ENCODE results near the gene SLC25A28. TPM values are rescaled to one million over a fixed set of nuclear protein-coding genes. Genes with fewer than 3 reads are reported as not detected.
A peak's percentile ranks its signal among the peaks of the same experiment; 100 is the strongest.

The SLC25A28 gene
- total and polyA plus RNA-seq, 2 experiments from 2014 or later, result 12.4 to 15.5 TPM

- no peak for TF ChIP-seq ZNF114 (CRISPR knock-in tag; IDR thresholded peaks at IDR 0.05)
- ATAC-seq, result no peak
- H3K4me3 ChIP-seq, result no peak overlapping the region
- Mint-ChIP-seq H3K36me3 (ENCODE audit: low read depth) (no peaks in the 10 kb centered on the region), H3K4me1 (peaks cover 22% of the 10 kb centered on the region), H3K27me3 (ENCODE audit: insufficient read depth, low read depth, poor library complexity) (peaks cover 3% of the 10 kb centered on the region), H3K9me3 (no peaks in the 10 kb centered on the region), H3K4me3 (no peak overlapping the region; the same call in 2 of the 3 replicates), H3K27ac (no peak overlapping the region)
- peaks cover 30% of the 10 kb centered on the region for H3K79me2 ChIP-seq (replicated peaks; ENCODE audit: insufficient read depth)
- H3K36me3 ChIP-seq (ENCODE audit: insufficient read depth), result no peaks in the 10 kb centered on the region
- H2AFZ ChIP-seq, result no peak overlapping the region
- H3K9me2 ChIP-seq (ENCODE audit: insufficient read depth), result no peaks in the 10 kb centered on the region
- H3K4me2 ChIP-seq, result peak overlapping the region; percentile 95; the same call in 1 of the 2 replicates
- no peak for DNase-seq (ENCODE audit: low spot score)
- H3K4me1 ChIP-seq (ENCODE audit: insufficient read depth), result peaks cover 28% of the 10 kb centered on the region
- H4K20me1 ChIP-seq (replicated peaks; ENCODE audit: insufficient read depth), result peaks cover 3% of the 10 kb centered on the region; the same call in 1 of the 2 replicates
- H3K27me3 ChIP-seq (ENCODE audit: insufficient read depth), result no peaks in the 10 kb centered on the region
- H3F3A ChIP-seq (replicated peaks; ENCODE audit: low read depth), result 0 out of 2 replicates have a peak, but pooled peaks cover 7% of the 10 kb centered on the region
- H3K27ac ChIP-seq (ENCODE audit: low read depth), result no peak overlapping the region
Observed at GRCh38 chr10:99617696-99618095, 2.5 kb downstream of the SLC25A28 start.

GRCh38 chr10:99615426-99615825 is 4.8 kb downstream of the SLC25A28 start:
- peaks cover 5% of the 10 kb centered on the region; the same call in 1 of the 3 replicates for H3K36me3 Mint-ChIP-seq (ENCODE audit: low read depth)
- no peak overlapping the region for H3K4me3 Mint-ChIP-seq
- no peaks in the 10 kb centered on the region for H3K9me3 Mint-ChIP-seq
- Histone ChIP-seq H3K36me3 (ENCODE audit: insufficient read depth) (no peaks in the 10 kb centered on the region), H2AFZ (no peak overlapping the region), H3K4me3 (no peak overlapping the region), H3K9me2 (ENCODE audit: insufficient read depth) (no peaks in the 10 kb centered on the region), H3K27me3 (ENCODE audit: insufficient read depth) (no peaks in the 10 kb centered on the region), H3K79me2 (replicated peaks; ENCODE audit: insufficient read depth) (peaks cover 30% of the 10 kb centered on the region), H3K4me1 (ENCODE audit: insufficient read depth) (peaks cover 21% of the 10 kb centered on the region), H3F3A (replicated peaks; ENCODE audit: low read depth) (no peaks in the 10 kb centered on the region), H4K20me1 (replicated peaks; ENCODE audit: insufficient read depth) (peaks cover 3% of the 10 kb centered on the region; the same call in 1 of the 2 replicates), H3K4me2 (no peak overlapping the region), H3K27ac (ENCODE audit: low read depth) (no peak overlapping the region)
- DNase-seq (ENCODE audit: low spot score) (no peak), ATAC-seq (no peak)
- H3K27ac Mint-ChIP-seq, result no peak overlapping the region
- peaks cover 22% of the 10 kb centered on the region for H3K4me1 Mint-ChIP-seq
- peaks cover 5% of the 10 kb centered on the region for H3K27me3 Mint-ChIP-seq (ENCODE audit: insufficient read depth, low read depth, poor library complexity)
- TF ChIP-seq, protein P1, sequence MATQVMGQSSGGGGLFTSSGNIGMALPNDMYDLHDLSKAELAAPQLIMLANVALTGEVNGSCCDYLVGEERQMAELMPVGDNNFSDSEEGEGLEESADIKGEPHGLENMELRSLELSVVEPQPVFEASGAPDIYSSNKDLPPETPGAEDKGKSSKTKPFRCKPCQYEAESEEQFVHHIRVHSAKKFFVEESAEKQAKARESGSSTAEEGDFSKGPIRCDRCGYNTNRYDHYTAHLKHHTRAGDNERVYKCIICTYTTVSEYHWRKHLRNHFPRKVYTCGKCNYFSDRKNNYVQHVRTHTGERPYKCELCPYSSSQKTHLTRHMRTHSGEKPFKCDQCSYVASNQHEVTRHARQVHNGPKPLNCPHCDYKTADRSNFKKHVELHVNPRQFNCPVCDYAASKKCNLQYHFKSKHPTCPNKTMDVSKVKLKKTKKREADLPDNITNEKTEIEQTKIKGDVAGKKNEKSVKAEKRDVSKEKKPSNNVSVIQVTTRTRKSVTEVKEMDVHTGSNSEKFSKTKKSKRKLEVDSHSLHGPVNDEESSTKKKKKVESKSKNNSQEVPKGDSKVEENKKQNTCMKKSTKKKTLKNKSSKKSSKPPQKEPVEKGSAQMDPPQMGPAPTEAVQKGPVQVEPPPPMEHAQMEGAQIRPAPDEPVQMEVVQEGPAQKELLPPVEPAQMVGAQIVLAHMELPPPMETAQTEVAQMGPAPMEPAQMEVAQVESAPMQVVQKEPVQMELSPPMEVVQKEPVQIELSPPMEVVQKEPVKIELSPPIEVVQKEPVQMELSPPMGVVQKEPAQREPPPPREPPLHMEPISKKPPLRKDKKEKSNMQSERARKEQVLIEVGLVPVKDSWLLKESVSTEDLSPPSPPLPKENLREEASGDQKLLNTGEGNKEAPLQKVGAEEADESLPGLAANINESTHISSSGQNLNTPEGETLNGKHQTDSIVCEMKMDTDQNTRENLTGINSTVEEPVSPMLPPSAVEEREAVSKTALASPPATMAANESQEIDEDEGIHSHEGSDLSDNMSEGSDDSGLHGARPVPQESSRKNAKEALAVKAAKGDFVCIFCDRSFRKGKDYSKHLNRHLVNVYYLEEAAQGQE (IDR thresholded peaks at IDR 0.05; ENCODE audit: unreplicated experiment), result no peak
- no peak for TF ChIP-seq ZNF331 (CRISPR knock-in tag; IDR thresholded peaks at IDR 0.05; ENCODE audit: low read depth)
- no peak for TF ChIP-seq STAT1 (IDR thresholded peaks at IDR 0.05; ENCODE audit: unreplicated experiment)
- no peak for TF ChIP-seq EZH2phosphoT487 (IDR thresholded peaks at IDR 0.05; ENCODE audit: unreplicated experiment)
- no peak for TF ChIP-seq POLR2AphosphoS5 (IDR thresholded peaks at IDR 0.05; ENCODE audit: low read depth)
- TF ChIP-seq NANOG (IDR thresholded peaks at IDR 0.05; ENCODE audit: borderline replicate concordance), result no peak
- TF ChIP-seq CTCF (conservative IDR thresholded peaks at IDR 0.05; ENCODE audit: low read depth in 2 of 2), result no peak
- TF ChIP-seq CREB1 (CRISPR knock-in tag; IDR thresholded peaks at IDR 0.05; ENCODE audit: low read depth), result no peak
- no peak for TF ChIP-seq ZNF462 (CRISPR knock-in tag; IDR thresholded peaks at IDR 0.05)
